ENCODE measurements around the gene ARHGAP9. TPM values are rescaled to one million over a fixed set of nuclear protein-coding genes. Genes with fewer than 3 reads are reported as not detected.
"Not testable (repeated sequence)": the region's sequence is repeated elsewhere in the genome, so short reads cannot be mapped to it uniquely, and the experiment has no call there.

Gene ARHGAP9
- total RNA-seq, 1 experiment from 2014 or later, result 0.52 TPM

DNA sequence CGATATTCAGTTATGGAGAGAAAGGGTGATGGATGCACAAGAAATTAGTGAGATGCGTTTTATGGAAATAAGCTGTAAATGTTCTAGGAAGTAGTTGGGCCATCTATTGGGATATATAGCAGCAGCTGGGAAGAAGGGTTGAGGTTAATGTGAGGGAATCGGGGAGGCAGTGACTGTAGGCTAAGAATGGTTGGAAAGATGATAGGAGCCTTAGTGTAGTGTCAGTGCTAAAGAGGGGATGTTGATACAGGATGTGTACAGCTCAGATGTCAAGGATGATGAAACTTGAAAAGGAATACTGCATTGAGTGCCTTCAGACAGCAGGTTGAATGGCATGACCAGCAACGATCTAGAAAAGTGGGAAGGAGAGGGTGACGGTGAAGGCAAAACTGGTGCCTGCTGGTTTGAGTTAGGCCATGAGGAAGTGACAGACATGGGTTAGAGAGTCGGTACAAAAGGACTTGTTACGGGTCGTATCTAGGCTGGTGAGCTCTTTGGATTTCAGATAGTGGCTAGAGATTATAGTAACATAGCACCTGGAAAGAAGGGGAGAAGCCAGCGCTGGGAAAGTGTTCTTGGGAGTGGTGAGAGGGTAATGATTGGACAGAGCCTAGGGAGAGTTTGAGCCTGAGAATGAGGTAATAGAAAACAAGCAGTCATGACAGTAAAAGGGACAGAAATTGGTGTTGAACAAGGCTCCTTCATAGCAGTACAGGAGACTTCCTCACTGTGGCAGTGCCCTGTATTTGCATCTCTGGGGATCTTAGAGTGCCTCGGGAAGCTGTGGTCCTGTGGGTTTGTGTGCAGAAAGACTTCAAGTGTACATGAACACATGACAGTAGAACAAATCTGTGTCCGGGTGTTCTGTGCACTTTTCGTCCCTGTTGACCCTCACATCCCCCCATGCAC lies 17.8 kb upstream of the ARHGAP9 start:
- intact Hi-C loops (cut with micrococcal nuclease; ENCODE audit: unreplicated experiment), result no loop called here
- CTCF ChIA-PET, result no interaction called here

DNA sequence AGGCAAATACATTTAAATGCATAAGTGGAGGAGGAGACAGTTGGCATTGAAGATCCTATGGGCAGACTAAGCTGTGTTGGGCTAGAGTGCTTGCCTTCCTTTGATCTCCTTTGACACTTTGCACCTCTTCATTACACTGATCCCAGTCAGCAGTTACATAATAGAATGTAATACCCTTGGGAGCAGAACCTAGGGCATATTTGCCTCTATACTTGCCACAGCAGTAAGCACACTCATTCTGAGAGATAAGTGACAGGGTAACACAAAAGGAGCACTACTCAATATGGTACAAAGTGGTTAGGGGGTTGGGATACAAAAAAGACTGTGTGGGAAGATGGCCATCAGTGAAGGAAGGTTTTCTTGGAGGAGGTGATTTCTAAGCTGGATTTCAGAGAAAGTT lies 17.2 kb upstream of the ARHGAP9 start:
- Histone ChIP-seq H3K4me3 (ENCODE audit: low read depth, low read length, poor library complexity, severe bottlenecking) (no peak overlapping the region), H3K27ac (ENCODE audit: low read depth, low read length, poor library complexity, severe bottlenecking) (no peak overlapping the region), H3K27me3 (replicated peaks; ENCODE audit: insufficient read depth, low read depth, low read length, poor library complexity) (no peaks in the 10 kb centered on the region), H3K36me3 (ENCODE audit: insufficient read depth, low read length, poor library complexity, severe bottlenecking) (peaks cover 66% of the 10 kb centered on the region), H3K9me3 (ENCODE audit: low read depth, low read length, poor library complexity, severe bottlenecking) (no peaks in the 10 kb centered on the region), H3K4me1 (ENCODE audit: insufficient read depth, low read length, poor library complexity, severe bottlenecking) (no peaks in the 10 kb centered on the region)
- ChIA-PET CTCF (no interaction called here), POLR2A (ENCODE audit: low non-redundant PET) (no interaction called here)
- DNase-seq (ENCODE audit: low spot score), result no peak
- TF ChIP-seq CTCF (conservative IDR thresholded peaks at IDR 0.05; ENCODE audit: low read depth, low read length) (no peak), EZH2 (IDR thresholded peaks at IDR 0.05; ENCODE audit: borderline replicate concordance, low read depth, low read length, poor library complexity, severe bottlenecking) (no peak)
- intact Hi-C loops (cut with micrococcal nuclease; ENCODE audit: unreplicated experiment), result no loop called here
- BruUV-seq (replicated peaks), result no TSS peak

More for the DNA sequence above, 17.8 kb upstream of the ARHGAP9 start:
- H3K4me1 ChIP-seq (ENCODE audit: insufficient read depth, low read length, poor library complexity, severe bottlenecking), result no peaks in the 10 kb centered on the region
- BruUV-seq (replicated peaks), result no TSS peak
- no peak for DNase-seq (ENCODE audit: low spot score)
- H3K27ac ChIP-seq (ENCODE audit: low read depth, low read length, poor library complexity, severe bottlenecking), result no peak overlapping the region
- H3K27me3 ChIP-seq (replicated peaks; ENCODE audit: insufficient read depth, low read depth, low read length, poor library complexity), result no peaks in the 10 kb centered on the region
- POLR2A ChIA-PET (ENCODE audit: low non-redundant PET), result no interaction called here
- peaks cover 68% of the 10 kb centered on the region for H3K36me3 ChIP-seq (ENCODE audit: insufficient read depth, low read length, poor library complexity, severe bottlenecking)
- TF ChIP-seq EZH2 (IDR thresholded peaks at IDR 0.05; ENCODE audit: borderline replicate concordance, low read depth, low read length, poor library complexity, severe bottlenecking) (no peak), CTCF (conservative IDR thresholded peaks at IDR 0.05; ENCODE audit: low read depth, low read length) (no peak)
- H3K9me3 ChIP-seq (ENCODE audit: low read depth, low read length, poor library complexity, severe bottlenecking), result no peaks in the 10 kb centered on the region
- H3K4me3 ChIP-seq (ENCODE audit: low read depth, low read length, poor library complexity, severe bottlenecking), result no peak overlapping the region

DNA sequence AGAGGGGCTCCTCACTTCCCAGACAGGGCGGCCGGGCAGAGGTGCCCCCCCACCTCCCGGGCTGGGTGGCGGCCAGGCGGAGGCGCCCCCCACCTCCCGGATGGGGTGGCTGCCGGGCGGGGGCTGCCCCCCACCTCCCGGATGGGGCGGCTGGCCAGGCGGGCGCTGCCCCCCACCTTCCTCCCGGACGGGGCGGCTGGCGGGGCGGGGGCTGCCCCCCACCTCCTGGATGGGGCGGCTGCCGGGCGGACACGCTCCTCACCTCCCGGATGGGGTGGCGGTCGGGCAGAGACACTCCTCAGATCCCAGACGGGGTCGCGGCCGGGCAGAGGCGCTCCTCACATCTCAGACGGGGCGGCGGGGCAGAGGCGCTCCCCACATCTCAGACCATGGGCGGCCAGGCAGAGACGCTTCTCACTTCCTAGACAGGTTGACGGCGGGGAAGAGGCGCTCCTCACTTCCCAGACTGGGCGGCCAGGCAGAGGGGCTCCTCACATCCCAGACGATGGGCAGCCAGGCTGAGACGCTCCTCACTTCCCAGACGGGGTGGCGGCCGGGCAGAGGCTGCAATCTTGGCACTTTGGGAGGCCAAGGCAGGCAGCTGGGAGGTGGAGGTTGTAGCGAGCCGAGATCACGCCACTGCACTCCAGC lies 15.5 kb upstream of the ARHGAP9 start:
- BruUV-seq (replicated peaks); intact Hi-C loops (cut with micrococcal nuclease; ENCODE audit: unreplicated experiment); H3K27ac ChIP-seq (ENCODE audit: low read depth, low read length, poor library complexity, severe bottlenecking); H3K27me3 ChIP-seq (replicated peaks; ENCODE audit: insufficient read depth, low read depth, low read length, poor library complexity); CTCF ChIA-PET; DNase-seq (ENCODE audit: low spot score); POLR2A ChIA-PET (ENCODE audit: low non-redundant PET); H3K4me1 ChIP-seq (ENCODE audit: insufficient read depth, low read length, poor library complexity, severe bottlenecking); H3K4me3 ChIP-seq (ENCODE audit: low read depth, low read length, poor library complexity, severe bottlenecking); H3K9me3 ChIP-seq (ENCODE audit: low read depth, low read length, poor library complexity, severe bottlenecking): not testable (repeated sequence)
- H3K36me3 ChIP-seq (ENCODE audit: insufficient read depth, low read length, poor library complexity, severe bottlenecking), result peaks cover 66% of the 10 kb centered on the region

Measured in A673 (cell line).